ENCODE results near the gene LRRC75B. TPM values are rescaled to one million over a fixed set of nuclear protein-coding genes. Genes with fewer than 3 reads are reported as not detected.

The LRRC75B gene
- total RNA-seq, 1 experiment from 2014 or later: 18.1 TPM

- no peak overlapping the region for H3K4me2 ChIP-seq (ENCODE audit: insufficient read depth, insufficient read length, low read length)
- H3K79me1 ChIP-seq (ENCODE audit: insufficient read depth, low read depth, low read length, poor library complexity, severe bottlenecking): no peaks in the 10 kb centered on the region
- no peak overlapping the region for H2AK5ac ChIP-seq (ENCODE audit: insufficient read length, low read length)
- H4K91ac ChIP-seq (ENCODE audit: insufficient read length, low read depth, low read length): no peak overlapping the region
- no peaks in the 10 kb centered on the region for H3K79me2 ChIP-seq (ENCODE audit: insufficient read depth, low read length)
- H3K56ac ChIP-seq (ENCODE audit: insufficient read length, low read depth, low read length): no peak overlapping the region
- no CpG with 5 or more reads among the region's 2 CpGs for WGBS (ENCODE audit: extremely low coverage, insufficient read length, low lambda C conversion rate)
- no peak overlapping the region for H3K14ac ChIP-seq (ENCODE audit: insufficient read depth, low read length)
- H2BK120ac ChIP-seq (ENCODE audit: low read depth, low read length, poor library complexity, severe bottlenecking): no peak overlapping the region
- H3K27ac ChIP-seq (ENCODE audit: insufficient read length, low read depth, low read length): no peak overlapping the region
- H2BK5ac ChIP-seq (ENCODE audit: insufficient read length, low read length): no peak overlapping the region
- H4K20me1 ChIP-seq (ENCODE audit: control insufficient read depth, insufficient read depth, insufficient read length): no peaks in the 10 kb centered on the region
- Mint-ChIP-seq H3K4me3 (no peak overlapping the region), H3K27me3 (ENCODE audit: low read depth) (no peaks in the 10 kb centered on the region; the same call in 1 of the 2 replicates), H3K9me3 (no peaks in the 10 kb centered on the region), H3K36me3 (ENCODE audit: insufficient read depth in 1 of 3, low read depth in 3 of 3) (peaks cover 0 to 9% (median 6%) of the 10 kb centered on the region in 3 experiments; a peak in 3 of 7 replicates), H3K27ac (no peak overlapping the region), H3K4me1 (peaks cover 0 to 2% of the 10 kb centered on the region in 2 experiments; a peak in 1 of 4 replicates)
- no peak overlapping the region for H2BK15ac ChIP-seq (ENCODE audit: low read depth, low read length)
- H4K8ac ChIP-seq (replicated peaks; ENCODE audit: insufficient read length, low read depth, low read length): no peak overlapping the region
- no peak overlapping the region for H4K5ac ChIP-seq (ENCODE audit: insufficient read length, low read depth, low read length)
- no peaks in the 10 kb centered on the region for H3K23me2 ChIP-seq (ENCODE audit: insufficient read length, low read depth, low read length, poor library complexity, severe bottlenecking)
- no peak overlapping the region for H3K18ac ChIP-seq (ENCODE audit: insufficient read length, low read depth, low read length)
- H2BK12ac ChIP-seq (ENCODE audit: insufficient read length, low read depth, low read length): no peak overlapping the region
- H3K9ac ChIP-seq (ENCODE audit: extremely low read depth, insufficient read length, low read length): no peak overlapping the region
- H3K23ac ChIP-seq (ENCODE audit: insufficient read length, low read depth, low read length): no peak overlapping the region
- H3K4me1 ChIP-seq (ENCODE audit: insufficient read depth, low read length): no peaks in the 10 kb centered on the region
- no peak overlapping the region for H2AFZ ChIP-seq (ENCODE audit: low read length)
- H3K9me3 ChIP-seq (ENCODE audit: control insufficient read depth, low read depth, low read length): no peaks in the 10 kb centered on the region
- no peak overlapping the region for H3T11ph ChIP-seq (ENCODE audit: low read length)
- no peak overlapping the region for H2BK20ac ChIP-seq (ENCODE audit: low read depth, low read length, poor library complexity, severe bottlenecking)
- no peak for DNase-seq
- no peaks in the 10 kb centered on the region for H3K27me3 ChIP-seq (ENCODE audit: insufficient read depth, low read length)
- no peak for TF ChIP-seq CTCF (conservative IDR thresholded peaks at IDR 0.05)
- H3K4ac ChIP-seq (ENCODE audit: low read depth, low read length): no peak overlapping the region
Observed at GRCh38 chr22:24580276-24580675, 12.6 kb downstream of the LRRC75B start.

Measured in H9 (cell line).